Neutrophil (primary cell): Measurements from ENCODE around the gene FBXL20.
"Not testable (repeated sequence)": the region's sequence is repeated elsewhere in the genome, so short reads cannot be mapped to it uniquely, and the experiment has no call there.

ENCODE experiments used
- H3K27ac ChIP-seq: fragments of 200-600 bp; sonication (generic); 2 replicates; pipeline ENCODE4 v1.5.1; 2016; ENCODE audit warnings: mild to moderate bottlenecking, moderate library complexity
- H3K27me3 ChIP-seq: fragments of 200-600 bp; sonication (generic); 2 replicates; pipeline ENCODE4 v1.6.0; 2016; ENCODE audit warnings: mild to moderate bottlenecking
- H3K36me3 ChIP-seq: fragments of 200-600 bp; sonication (generic); 2 replicates; pipeline ENCODE4 v1.5.1; 2017
- H3K4me1 ChIP-seq, 2 experiments: fragments of 200-600 bp in 1 of 2; sonication (generic) in 1 of 2; 1 replicate in 1 of 2; 2 replicates in 1 of 2; pipeline versions ENCODE4 v1.5.1 to v1.6.1; 2013 to 2016; ENCODE audit warnings: low read depth in 1 of 2, low read length in 1 of 2, mild to moderate bottlenecking in 1 of 2, moderate library complexity in 1 of 2; ENCODE audit not compliant: control insufficient read depth in 1 of 2, insufficient read depth in 1 of 2
- H3K4me3 ChIP-seq, 2 experiments: fragments of 200-600 bp in 1 of 2; sonication (generic) in 1 of 2; 1 replicate in 1 of 2; 2 replicates in 1 of 2; pipeline ENCODE4 v1.5.1; 2013 to 2016; ENCODE audit warnings: low read depth in 1 of 2, low read length in 1 of 2, mild to moderate bottlenecking in 1 of 2, moderate library complexity in 1 of 2
- H3K9me3 ChIP-seq: fragments of 200-600 bp; sonication (generic); 2 replicates; pipeline ENCODE4 v1.5.1; 2016
- CTCF ChIP-seq: fragments of 200-600 bp; sonication (generic); IDR thresholded peaks from 2 replicates; pipeline ENCODE4 v1.5.1; 2016; ENCODE audit warnings: antibody characterized with exemption

Gene FBXL20

DNA sequence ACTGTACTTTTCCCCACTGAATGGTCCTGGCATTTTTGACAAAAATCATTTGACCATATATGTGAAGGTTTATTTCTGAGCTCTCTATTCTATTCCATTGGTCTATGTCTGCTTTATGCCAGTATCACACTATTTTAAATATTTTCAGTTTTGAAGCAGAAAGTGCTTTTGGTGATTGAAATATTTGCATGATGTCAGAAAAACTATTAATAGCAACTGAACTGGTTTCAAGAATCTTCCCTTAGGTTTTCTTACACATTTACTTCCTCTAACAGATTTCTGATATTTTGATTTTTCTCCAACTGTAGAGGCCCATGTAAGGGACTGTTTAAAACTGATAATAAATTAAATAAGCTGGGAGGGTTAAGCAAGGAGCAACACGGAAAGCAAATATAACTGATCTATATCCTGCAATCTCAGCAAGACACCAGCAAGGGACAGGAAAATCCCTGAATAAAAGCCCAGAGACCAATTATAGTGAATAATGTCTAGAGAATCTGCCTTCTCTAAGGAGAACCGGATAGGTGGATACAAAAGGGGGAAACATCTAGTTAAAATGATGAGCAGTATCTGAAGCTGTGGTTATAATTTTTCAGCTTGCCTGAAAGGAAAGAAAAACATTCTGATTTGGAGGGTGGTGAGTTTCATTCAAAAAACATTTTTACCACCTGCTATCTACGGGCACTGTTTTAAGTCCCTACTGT is 94.8 kb downstream of the FBXL20 start:
- Histone ChIP-seq H3K36me3 (peaks cover 22% of the 10 kb centered on the region), H3K9me3 (no peaks in the 10 kb centered on the region), H3K27me3 (no peaks in the 10 kb centered on the region), H3K4me3 (no peak overlapping the region), H3K27ac (no peak overlapping the region), H3K4me1 (no peaks in the 10 kb centered on the region)
- TF ChIP-seq CTCF, result no peak

DNA sequence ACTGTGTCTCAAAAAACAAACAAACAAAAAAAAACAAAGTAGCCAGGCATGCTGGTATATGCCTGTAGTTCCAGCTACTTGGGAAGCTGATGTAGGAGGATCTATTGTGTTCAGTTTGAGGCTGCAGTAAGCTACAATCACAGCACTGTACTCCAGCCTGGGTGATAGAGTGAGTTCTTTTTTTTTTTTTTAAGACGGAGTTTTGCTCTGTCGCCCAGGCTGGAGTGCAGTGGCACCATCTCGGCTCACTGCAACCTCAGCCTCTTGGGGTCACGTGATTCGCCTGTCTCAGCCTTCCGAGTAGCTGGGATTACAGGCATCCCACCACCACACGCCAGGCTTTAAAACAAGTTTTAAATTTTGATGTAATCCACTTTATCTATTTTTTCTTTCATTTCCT is 95.4 kb downstream of the FBXL20 start:
- H3K27ac ChIP-seq, result no peak overlapping the region
- H3K36me3 ChIP-seq, result peaks cover 28% of the 10 kb centered on the region
- H3K4me3 ChIP-seq, result no peak overlapping the region
- H3K27me3 ChIP-seq, result no peaks in the 10 kb centered on the region
- no peaks in the 10 kb centered on the region for H3K9me3 ChIP-seq
- no peaks in the 10 kb centered on the region for H3K4me1 ChIP-seq
- no peak for TF ChIP-seq CTCF

GRCh38 chr17:39304188-39304587 is 97.2 kb downstream of the FBXL20 start:
- Histone ChIP-seq H3K9me3 (no peaks in the 10 kb centered on the region), H3K4me3 (no peak overlapping the region)
- no peak for TF ChIP-seq CTCF

DNA sequence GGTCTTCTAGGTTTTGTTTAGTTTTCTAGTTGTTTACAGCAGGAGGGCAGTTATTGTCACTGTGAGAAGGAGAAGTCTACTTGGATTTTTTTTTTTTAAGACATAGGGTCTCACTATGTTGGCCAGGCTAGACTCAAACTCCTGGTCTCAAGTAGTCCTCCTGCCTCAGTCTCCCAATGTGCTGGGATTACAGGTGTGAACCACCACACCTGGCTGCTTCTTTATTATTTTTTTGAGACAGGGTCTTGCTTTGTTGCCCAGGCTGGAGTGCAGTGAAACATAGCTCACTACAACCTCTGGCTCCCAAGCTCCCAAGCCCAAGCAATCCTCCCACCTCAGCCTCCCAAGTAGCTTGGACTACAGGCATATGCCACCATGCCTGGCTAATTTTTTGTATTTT is 107.4 kb downstream of the FBXL20 start:
- Histone ChIP-seq H3K4me1 (no peaks in the 10 kb centered on the region), H3K27ac (no peak overlapping the region), H3K27me3 (no peaks in the 10 kb centered on the region), H3K9me3 (no peaks in the 10 kb centered on the region), H3K36me3 (peaks cover 84% of the 10 kb centered on the region), H3K4me3 (no peak overlapping the region)
- TF ChIP-seq CTCF, result no peak

More at GRCh38 chr17:39304188-39304587, 97.2 kb downstream of the FBXL20 start:
- H3K27me3 ChIP-seq, result no peaks in the 10 kb centered on the region
- H3K27ac ChIP-seq, result no peak overlapping the region
- H3K4me1 ChIP-seq, result no peaks in the 10 kb centered on the region
- peaks cover 46% of the 10 kb centered on the region for H3K36me3 ChIP-seq

GRCh38 chr17:39292546-39292945 is 108.9 kb downstream of the FBXL20 start:
- not testable (repeated sequence) for H3K4me3 ChIP-seq, H3K9me3 ChIP-seq, H3K27ac ChIP-seq, H3K4me1 ChIP-seq, H3K27me3 ChIP-seq
- peaks cover 75% of the 10 kb centered on the region for H3K36me3 ChIP-seq

GRCh38 chr17:39286513-39286912 is 114.9 kb downstream of the FBXL20 start:
- H3K27me3 ChIP-seq, H3K27ac ChIP-seq: not testable (repeated sequence)
- H3K36me3 ChIP-seq, result peaks cover 63% of the 10 kb centered on the region

More at GRCh38 chr17:39286513-39286912, 114.9 kb downstream of the FBXL20 start:
- not testable (repeated sequence) for H3K9me3 ChIP-seq, H3K4me3 ChIP-seq, H3K4me1 ChIP-seq
